ENCODE results near the gene DPH7. TPM values are rescaled to one million over a fixed set of nuclear protein-coding genes. Genes with fewer than 3 reads are reported as not detected.

Gene DPH7
- total RNA-seq, 1 experiment from 2014 or later, result 35.9 TPM

DNA sequence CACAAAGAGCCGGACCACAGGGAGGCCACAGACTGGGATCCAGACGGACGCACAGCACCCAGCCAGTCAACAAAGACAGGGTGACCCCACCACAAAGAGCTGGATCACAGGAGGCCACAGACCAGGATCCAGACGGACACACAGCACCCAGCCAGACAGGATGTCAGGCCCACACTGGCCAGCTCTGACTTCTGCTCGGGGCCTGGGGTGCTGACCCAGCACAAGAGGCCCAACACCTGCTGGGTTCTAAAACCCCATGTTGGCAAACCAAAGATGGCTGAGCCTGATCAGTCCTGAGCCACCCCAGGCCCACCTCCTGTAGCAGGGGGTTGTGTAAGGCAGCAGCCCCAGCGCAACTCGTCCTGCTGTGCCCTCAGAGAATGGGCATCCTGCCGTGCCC lies 5.2 kb upstream of the DPH7 start:
- Histone ChIP-seq H3K27me3 (ENCODE audit: control insufficient read depth, insufficient read depth, low read length) (no peaks in the 10 kb centered on the region), H3K4me3 (ENCODE audit: low read depth in 2 of 2, low read length in 2 of 2) (no peak overlapping the region), H3K9me3 (ENCODE audit: control insufficient read depth, insufficient read depth, low read depth, low read length) (no peaks in the 10 kb centered on the region), H3K27ac (ENCODE audit: low read length) (no peak overlapping the region), H3K4me1 (ENCODE audit: control insufficient read depth, insufficient read depth, low read length) (peaks cover under 1% of the 10 kb centered on the region; the same call in 1 of the 2 replicates), H3K36me3 (ENCODE audit: control insufficient read depth, insufficient read depth, low read length) (no peaks in the 10 kb centered on the region)
- no peak for ATAC-seq
- CTCF ChIA-PET, result no interaction called here
- no peak for DNase-seq (ENCODE audit: low read depth, low spot score)
- in situ Hi-C loops (cut with HindIII; ENCODE audit: low pct_unique_long_range_greater_than_20kb, low sequenced_read_pairs) (no loop called here), intact Hi-C loops (cut with micrococcal nuclease; ENCODE audit: unreplicated experiment) (no loop called here)
- BruUV-seq (replicated peaks), result no TSS peak
- POLR2A ChIA-PET, result interaction anchor here (0.6 kb wide), 1 partner anchor 35 kb away, joined by 7 read pairs; the partner anchor contains the start of gene EHMT1
- TF ChIP-seq SIN3A (IDR thresholded peaks at IDR 0.05; ENCODE audit: borderline replicate concordance, insufficient read depth, low read depth, low read length) (no peak), TCF7L2 (IDR thresholded peaks at IDR 0.05; ENCODE audit: low read depth, low read length) (no peak), CTCF (IDR thresholded peaks at IDR 0.05) (no peak), POLR2AphosphoS5 (IDR thresholded peaks at IDR 0.05; ENCODE audit: low read depth, low read length) (no peak)
- TF ChIP-seq, protein P1, sequence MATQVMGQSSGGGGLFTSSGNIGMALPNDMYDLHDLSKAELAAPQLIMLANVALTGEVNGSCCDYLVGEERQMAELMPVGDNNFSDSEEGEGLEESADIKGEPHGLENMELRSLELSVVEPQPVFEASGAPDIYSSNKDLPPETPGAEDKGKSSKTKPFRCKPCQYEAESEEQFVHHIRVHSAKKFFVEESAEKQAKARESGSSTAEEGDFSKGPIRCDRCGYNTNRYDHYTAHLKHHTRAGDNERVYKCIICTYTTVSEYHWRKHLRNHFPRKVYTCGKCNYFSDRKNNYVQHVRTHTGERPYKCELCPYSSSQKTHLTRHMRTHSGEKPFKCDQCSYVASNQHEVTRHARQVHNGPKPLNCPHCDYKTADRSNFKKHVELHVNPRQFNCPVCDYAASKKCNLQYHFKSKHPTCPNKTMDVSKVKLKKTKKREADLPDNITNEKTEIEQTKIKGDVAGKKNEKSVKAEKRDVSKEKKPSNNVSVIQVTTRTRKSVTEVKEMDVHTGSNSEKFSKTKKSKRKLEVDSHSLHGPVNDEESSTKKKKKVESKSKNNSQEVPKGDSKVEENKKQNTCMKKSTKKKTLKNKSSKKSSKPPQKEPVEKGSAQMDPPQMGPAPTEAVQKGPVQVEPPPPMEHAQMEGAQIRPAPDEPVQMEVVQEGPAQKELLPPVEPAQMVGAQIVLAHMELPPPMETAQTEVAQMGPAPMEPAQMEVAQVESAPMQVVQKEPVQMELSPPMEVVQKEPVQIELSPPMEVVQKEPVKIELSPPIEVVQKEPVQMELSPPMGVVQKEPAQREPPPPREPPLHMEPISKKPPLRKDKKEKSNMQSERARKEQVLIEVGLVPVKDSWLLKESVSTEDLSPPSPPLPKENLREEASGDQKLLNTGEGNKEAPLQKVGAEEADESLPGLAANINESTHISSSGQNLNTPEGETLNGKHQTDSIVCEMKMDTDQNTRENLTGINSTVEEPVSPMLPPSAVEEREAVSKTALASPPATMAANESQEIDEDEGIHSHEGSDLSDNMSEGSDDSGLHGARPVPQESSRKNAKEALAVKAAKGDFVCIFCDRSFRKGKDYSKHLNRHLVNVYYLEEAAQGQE (IDR thresholded peaks at IDR 0.05; ENCODE audit: insufficient read depth in 1 of 2, low read depth in 2 of 2, low read length in 1 of 2), result no peak

DNA sequence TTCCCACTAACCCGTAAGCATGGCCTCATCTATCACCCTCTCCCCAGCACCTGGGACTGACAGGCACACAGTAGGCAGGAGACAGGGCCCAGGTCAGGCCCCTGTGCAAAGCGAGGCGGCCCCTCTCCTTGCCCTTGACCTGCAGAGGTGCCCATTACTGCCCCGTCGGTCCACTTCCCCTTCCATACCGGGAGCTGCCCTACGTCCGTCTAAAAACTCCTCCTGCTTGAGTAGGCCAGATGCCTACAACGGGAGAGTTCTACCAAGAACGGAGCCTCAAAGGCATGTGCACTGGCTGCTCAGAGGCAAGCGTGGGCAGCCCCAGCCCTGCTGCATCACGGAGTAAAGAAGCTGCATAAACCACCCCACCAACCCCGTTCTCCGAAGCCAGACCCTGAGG lies 4.6 kb upstream of the DPH7 start:
- BruUV-seq (replicated peaks), result no TSS peak
- ChIA-PET CTCF (no interaction called here), POLR2A (interaction anchor here (0.5 to 0.6 kb wide), 2 partner anchors 35 to 109 kb away, joined by 7 to 11 read pairs; partner anchors contain the start of gene EHMT1)
- Histone ChIP-seq H3K4me3 (ENCODE audit: low read depth in 2 of 2, low read length in 2 of 2) (no peak overlapping the region), H3K9me3 (ENCODE audit: control insufficient read depth, insufficient read depth, low read depth, low read length) (no peaks in the 10 kb centered on the region), H3K36me3 (ENCODE audit: control insufficient read depth, insufficient read depth, low read length) (no peaks in the 10 kb centered on the region), H3K27me3 (ENCODE audit: control insufficient read depth, insufficient read depth, low read length) (no peaks in the 10 kb centered on the region), H3K27ac (ENCODE audit: low read length) (no peak overlapping the region), H3K4me1 (ENCODE audit: control insufficient read depth, insufficient read depth, low read length) (no peaks in the 10 kb centered on the region)
- ATAC-seq, result no peak
- no peak for DNase-seq (ENCODE audit: low read depth, low spot score)
- intact Hi-C loops (cut with micrococcal nuclease; ENCODE audit: unreplicated experiment), result no loop called here
- TF ChIP-seq, protein P1 (IDR thresholded peaks at IDR 0.05; ENCODE audit: insufficient read depth in 1 of 2, low read depth in 2 of 2, low read length in 1 of 2), result no peak
- no peak for TF ChIP-seq SIN3A (IDR thresholded peaks at IDR 0.05; ENCODE audit: borderline replicate concordance, insufficient read depth, low read depth, low read length)
- no peak for TF ChIP-seq CTCF (IDR thresholded peaks at IDR 0.05)
- no peak for TF ChIP-seq TCF7L2 (IDR thresholded peaks at IDR 0.05; ENCODE audit: low read depth, low read length)
- in situ Hi-C loops (cut with HindIII; ENCODE audit: low pct_unique_long_range_greater_than_20kb, low sequenced_read_pairs), result no loop called here
